GM12865 (cell line): ENCODE data around the gene REST.

Experiments
- DNase-seq: peaks from one replicate; pipeline ENCODE4 v3.0.0; 2010; ENCODE audit warnings: low read depth
- H3K4me3 ChIP-seq: 2 replicates; pipeline ENCODE4 v1.5.1; 2011; ENCODE audit warnings: mild to moderate bottlenecking, low read depth, low read length, control low read depth
- CTCF ChIP-seq: IDR thresholded peaks from 2 replicates; pipeline ENCODE4 v1.5.1; 2011; ENCODE audit warnings: low read length, control low read depth, low read depth, inconsistent platforms; ENCODE audit not compliant: insufficient read depth; ENCODE audit errors: missing control alignments

Gene REST

GRCh38 chr4:56990109-56990905 lies 82.6 kb downstream of the REST start:
- DNase-seq, result no peak
- H3K4me3 ChIP-seq, result no peak overlapping the region
- no peak for TF ChIP-seq CTCF

GRCh38 chr4:56995525-56995924 lies 87.8 kb downstream of the REST start:
- no peak overlapping the region for H3K4me3 ChIP-seq
- no peak for DNase-seq
- TF ChIP-seq CTCF, result no peak

DNA sequence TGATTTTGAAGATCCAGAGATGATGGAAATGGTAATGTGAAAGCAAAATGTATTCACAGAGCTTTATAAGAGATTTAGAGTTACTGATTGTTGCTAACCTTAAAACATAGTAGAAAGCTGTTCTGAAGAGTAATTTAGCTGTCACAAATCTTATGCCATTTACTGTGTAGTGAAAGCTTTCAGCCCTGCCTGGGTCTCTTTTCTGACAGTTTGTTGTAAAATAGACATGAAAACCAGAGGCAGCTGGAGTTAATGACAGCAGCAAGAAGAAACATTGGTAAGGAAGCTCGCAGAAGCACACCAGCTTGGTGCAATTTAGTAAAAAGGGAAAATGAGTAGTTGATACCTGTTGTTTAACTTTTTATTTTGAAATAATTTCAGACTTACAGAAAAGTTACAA lies 92.1 kb downstream of the REST start:
- DNase-seq, result no peak
- no peak overlapping the region for H3K4me3 ChIP-seq
- no peak for TF ChIP-seq CTCF

- no peak overlapping the region for H3K4me3 ChIP-seq
- TF ChIP-seq CTCF, result no peak
- no peak for DNase-seq
Measured at GRCh38 chr4:57013543-57014120, 105.9 kb downstream of the REST start.
